ENCODE measurements around the gene SOD3.

Gene SOD3

DNA sequence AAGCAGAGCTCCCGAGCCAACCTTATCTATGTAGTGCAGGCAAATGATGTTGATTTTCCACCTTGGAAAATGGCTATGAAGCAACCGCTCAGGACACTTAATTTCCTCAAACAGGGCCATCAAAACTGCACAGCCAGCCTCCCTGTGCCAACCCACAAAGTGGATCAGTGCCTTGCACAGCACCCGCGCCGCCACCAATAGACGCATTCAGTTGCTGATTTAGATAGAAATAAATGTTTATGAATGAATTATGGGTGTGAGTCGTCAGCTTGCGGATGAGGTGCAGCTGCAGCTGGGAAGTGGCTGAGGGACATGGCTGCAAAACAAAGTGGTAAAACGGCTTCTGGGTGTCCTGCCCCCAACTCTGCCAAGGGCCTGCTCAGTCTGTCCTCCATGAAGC is 47.0 kb downstream of the SOD3 start:
- TF ChIP-seq CREB1 (IDR thresholded peaks at IDR 0.05; ENCODE audit: low read depth), result no peak
- no peak for TF ChIP-seq TCF12 (IDR thresholded peaks at IDR 0.05; ENCODE audit: low read depth)
- TF ChIP-seq NFIC (IDR thresholded peaks at IDR 0.05), result no peak
- TF ChIP-seq YY1 (IDR thresholded peaks at IDR 0.05; ENCODE audit: low read depth), result no peak
- no peak for TF ChIP-seq RAD21 (IDR thresholded peaks at IDR 0.05; ENCODE audit: low read depth)
- TF ChIP-seq EP300 (IDR thresholded peaks at IDR 0.05; ENCODE audit: borderline replicate concordance), result no peak
- TF ChIP-seq USF1 (IDR thresholded peaks at IDR 0.05), result no peak
- TF ChIP-seq EGR1 (IDR thresholded peaks at IDR 0.05), result no peak

- TF ChIP-seq NFIC (IDR thresholded peaks at IDR 0.05), result no peak
- no peak for TF ChIP-seq CREB1 (IDR thresholded peaks at IDR 0.05; ENCODE audit: low read depth)
- no peak for TF ChIP-seq USF1 (IDR thresholded peaks at IDR 0.05)
- TF ChIP-seq EP300 (IDR thresholded peaks at IDR 0.05; ENCODE audit: borderline replicate concordance), result no peak
- TF ChIP-seq YY1 (IDR thresholded peaks at IDR 0.05; ENCODE audit: low read depth), result no peak
- TF ChIP-seq FOXM1 (IDR thresholded peaks at IDR 0.05; ENCODE audit: borderline replicate concordance, low read depth), result no peak
- TF ChIP-seq TAF1 (IDR thresholded peaks at IDR 0.05; ENCODE audit: low read depth), result no peak
- TF ChIP-seq EGR1 (IDR thresholded peaks at IDR 0.05), result no peak
- no peak for TF ChIP-seq ZBTB7A (IDR thresholded peaks at IDR 0.05; ENCODE audit: low read depth)
- TF ChIP-seq TEAD4 (IDR thresholded peaks at IDR 0.05), result no peak
- no peak for TF ChIP-seq CEBPB (IDR thresholded peaks at IDR 0.05)
- TF ChIP-seq REST (IDR thresholded peaks at IDR 0.05; ENCODE audit: low read depth), result no peak
- TF ChIP-seq, protein P1, sequence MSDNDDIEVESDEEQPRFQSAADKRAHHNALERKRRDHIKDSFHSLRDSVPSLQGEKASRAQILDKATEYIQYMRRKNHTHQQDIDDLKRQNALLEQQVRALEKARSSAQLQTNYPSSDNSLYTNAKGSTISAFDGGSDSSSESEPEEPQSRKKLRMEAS (IDR thresholded peaks at IDR 0.05), result no peak
- TF ChIP-seq TCF12 (IDR thresholded peaks at IDR 0.05; ENCODE audit: low read depth), result no peak
Observed at GRCh38 chr4:24843096-24843495, 47.7 kb downstream of the SOD3 start.

GRCh38 chr4:24845132-24845531 is 49.8 kb downstream of the SOD3 start:
- TF ChIP-seq, protein P1 (IDR thresholded peaks at IDR 0.05), result no peak
- no peak for TF ChIP-seq TAF1 (IDR thresholded peaks at IDR 0.05; ENCODE audit: low read depth)
- TF ChIP-seq ZBTB7A (IDR thresholded peaks at IDR 0.05; ENCODE audit: low read depth), result no peak
- TF ChIP-seq RAD21 (IDR thresholded peaks at IDR 0.05; ENCODE audit: low read depth), result no peak
- no peak for TF ChIP-seq EGR1 (IDR thresholded peaks at IDR 0.05)
- TF ChIP-seq NFIC (IDR thresholded peaks at IDR 0.05), result no peak
- TF ChIP-seq USF1 (IDR thresholded peaks at IDR 0.05), result no peak
- no peak for TF ChIP-seq EP300 (IDR thresholded peaks at IDR 0.05; ENCODE audit: borderline replicate concordance)
- no peak for TF ChIP-seq CEBPB (IDR thresholded peaks at IDR 0.05)
- no peak for TF ChIP-seq CREB1 (IDR thresholded peaks at IDR 0.05; ENCODE audit: low read depth)
- no peak for TF ChIP-seq REST (IDR thresholded peaks at IDR 0.05; ENCODE audit: low read depth)
- no peak for TF ChIP-seq YY1 (IDR thresholded peaks at IDR 0.05; ENCODE audit: low read depth)
- no peak for TF ChIP-seq FOXM1 (IDR thresholded peaks at IDR 0.05; ENCODE audit: borderline replicate concordance, low read depth)
- TF ChIP-seq TCF12 (IDR thresholded peaks at IDR 0.05; ENCODE audit: low read depth), result no peak
- TF ChIP-seq TEAD4 (IDR thresholded peaks at IDR 0.05), result no peak

- TF ChIP-seq ZBTB7A (IDR thresholded peaks at IDR 0.05; ENCODE audit: low read depth) (no peak), TCF12 (IDR thresholded peaks at IDR 0.05; ENCODE audit: low read depth) (no peak), FOXM1 (IDR thresholded peaks at IDR 0.05; ENCODE audit: borderline replicate concordance, low read depth) (no peak), EGR1 (IDR thresholded peaks at IDR 0.05) (no peak), CREB1 (IDR thresholded peaks at IDR 0.05; ENCODE audit: low read depth) (no peak), REST (IDR thresholded peaks at IDR 0.05; ENCODE audit: low read depth) (no peak), CEBPB (IDR thresholded peaks at IDR 0.05) (no peak)
Observed at GRCh38 chr4:24845902-24846301, 50.5 kb downstream of the SOD3 start.

All from Ishikawa (cell line).